Keratinocyte (primary cell): Measurements from ENCODE around the gene KSR2.

ENCODE experiments used
- CTCF ChIP-seq, 3 experiments: IDR thresholded peaks in 1 of 3; conservative IDR thresholded peaks in 1 of 3; optimal IDR thresholded peaks in 1 of 3; 2 replicates in 2 of 3; 3 replicates in 1 of 3; pipeline versions ENCODE3 to v1.5.1; 2011; ENCODE audit warnings: low read length in 3 of 3, mild to moderate bottlenecking in 3 of 3, moderate library complexity in 2 of 3, control low read depth in 1 of 3, inconsistent platforms in 1 of 3; ENCODE audit not compliant: insufficient read depth in 2 of 3; ENCODE audit errors: extremely low read depth in 1 of 3
- EZH2 ChIP-seq: IDR thresholded peaks from one replicate; pipeline ENCODE4 v1.6.1; 2012; ENCODE audit warnings: inconsistent platforms, mild to moderate bottlenecking, low read length, moderate library complexity

DNA sequence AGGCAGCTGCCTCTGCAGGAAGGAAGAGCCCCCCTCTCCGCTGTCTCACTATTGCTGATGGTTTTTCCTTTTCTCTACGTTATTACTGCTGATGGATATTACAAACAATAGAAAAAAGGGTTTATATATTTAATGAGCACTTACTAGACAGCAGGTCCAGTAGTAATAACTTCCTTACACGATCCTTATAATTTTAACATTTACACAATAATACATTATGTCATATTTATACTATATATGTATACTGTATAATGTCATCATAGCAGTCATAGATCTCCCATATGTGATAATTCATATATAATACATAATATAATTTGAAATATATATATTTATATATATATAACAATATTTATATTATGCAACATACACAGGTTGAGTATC lies 92.4 kb downstream of the KSR2 start:
- TF ChIP-seq CTCF (optimal IDR thresholded peaks at IDR 0.05 in 1 of 3, IDR thresholded peaks at IDR 0.05 in 1 of 3, conservative IDR thresholded peaks at IDR 0.05 in 1 of 3; ENCODE audit: extremely low read depth in 1 of 3, insufficient read depth in 2 of 3, low read length in 3 of 3) = no peak
- no peak for TF ChIP-seq EZH2
